Mesendoderm (in vitro differentiated cells): ENCODE measurements around the gene NEU4.
A peak's percentile ranks its signal among the peaks of the same experiment; 100 is the strongest.

ENCODE experiments used
- DNase-seq: peaks from one replicate; pipeline ENCODE4 v3.0.0; 2013
- H2AK5ac ChIP-seq: 2 replicates; pipeline ENCODE4 v1.6.1; 2013; ENCODE audit warnings: low read length, inconsistent platforms
- H2BK120ac ChIP-seq: 2 replicates; pipeline ENCODE4 v1.6.1; 2013; ENCODE audit warnings: low read depth, mild to moderate bottlenecking, low read length, moderate library complexity, mixed read lengths
- H2BK15ac ChIP-seq: replicated peaks from 2 replicates; pipeline ENCODE4 v1.6.1; 2013; ENCODE audit warnings: low read depth, mild to moderate bottlenecking, moderate library complexity
- H2BK5ac ChIP-seq: 2 replicates; pipeline ENCODE4 v1.6.1; 2013; ENCODE audit warnings: low read length, inconsistent platforms
- H3K18ac ChIP-seq: 2 replicates; pipeline ENCODE4 v1.6.1; 2013; ENCODE audit warnings: mild to moderate bottlenecking, low read length, mixed read lengths
- H3K23ac ChIP-seq: one replicate; pipeline ENCODE4 v1.6.1; 2013; ENCODE audit warnings: low read length
- H3K27ac ChIP-seq: 2 replicates; pipeline ENCODE4 v1.5.1; 2013; ENCODE audit warnings: low read depth, mild to moderate bottlenecking, inconsistent platforms, low read length, moderate library complexity
- H3K27me3 ChIP-seq: 2 replicates; pipeline ENCODE4 v1.6.1; 2013; ENCODE audit warnings: low read length, control low read depth, mild to moderate bottlenecking, inconsistent platforms; ENCODE audit not compliant: insufficient read depth, poor library complexity
- H3K36me3 ChIP-seq: 2 replicates; pipeline ENCODE4 v1.6.1; 2013; ENCODE audit warnings: low read length, inconsistent platforms; ENCODE audit not compliant: control insufficient read depth, insufficient read depth
- H3K4ac ChIP-seq: one replicate; pipeline ENCODE4 v1.6.1; 2013; ENCODE audit warnings: low read depth, mild to moderate bottlenecking, low read length, moderate library complexity
- H3K4me1 ChIP-seq: 2 replicates; pipeline ENCODE4 v1.6.1; 2013; ENCODE audit warnings: low read depth, low read length, inconsistent platforms; ENCODE audit not compliant: control insufficient read depth
- H3K4me2 ChIP-seq: 2 replicates; pipeline ENCODE4 v1.6.1; 2013; ENCODE audit warnings: low read length
- H3K4me3 ChIP-seq: 2 replicates; pipeline ENCODE4 v1.5.1; 2013; ENCODE audit warnings: mild to moderate bottlenecking, low read length
- H3K56ac ChIP-seq: one replicate; pipeline ENCODE4 v1.6.1; 2013; ENCODE audit warnings: low read length
- H3K79me1 ChIP-seq: 2 replicates; pipeline ENCODE4 v1.6.1; 2013; ENCODE audit warnings: low read length, inconsistent platforms
- H3K79me2 ChIP-seq: 2 replicates; pipeline ENCODE4 v1.6.1; 2013; ENCODE audit warnings: mild to moderate bottlenecking, low read length; ENCODE audit not compliant: control insufficient read depth, insufficient read depth
- H3K9ac ChIP-seq: 2 replicates; pipeline ENCODE4 v1.6.1; 2013; ENCODE audit warnings: low read length, inconsistent platforms
- H4K5ac ChIP-seq: one replicate; pipeline ENCODE4 v1.6.1; 2013; ENCODE audit warnings: low read length
- H4K8ac ChIP-seq: one replicate; pipeline ENCODE4 v1.6.1; 2013; ENCODE audit warnings: low read depth, mild to moderate bottlenecking, control low read depth, low read length, moderate library complexity
- WGBS: extraction: QIAGEN DNeasy Blood & Tissue Kit; methylation state at CpG from one replicate; pipeline ENCODE4 v1.1.7; 2013; ENCODE audit warnings: low lambda C conversion rate, missing lambda C conversion rate; ENCODE audit not compliant: insufficient coverage; ENCODE audit errors: extremely low coverage; 5-methylcytosine and 5-hydroxymethylcytosine counted together

NEU4 gene

GRCh38 chr2:241863536-241863954 lies 54.6 kb downstream of the NEU4 start:
- no peak overlapping the region for H3K27ac ChIP-seq
- no CpG with 5 or more reads among the region's 29 CpGs for WGBS
- H3K4ac ChIP-seq: no peak overlapping the region
- no peaks in the 10 kb centered on the region for H3K79me2 ChIP-seq
- no peaks in the 10 kb centered on the region for H3K79me1 ChIP-seq
- H3K36me3 ChIP-seq: no peaks in the 10 kb centered on the region
- peaks cover 2% of the 10 kb centered on the region for H3K4me1 ChIP-seq
- H3K4me3 ChIP-seq: no peak overlapping the region
- no peaks in the 10 kb centered on the region for H3K27me3 ChIP-seq
- no peak overlapping the region for H2BK120ac ChIP-seq
- H4K5ac ChIP-seq: no peak overlapping the region
- no peak overlapping the region for H4K8ac ChIP-seq
- no peak overlapping the region for H2BK15ac ChIP-seq
- no peak overlapping the region for H2AK5ac ChIP-seq
- H3K18ac ChIP-seq: no peak overlapping the region
- no peak overlapping the region for H3K56ac ChIP-seq
- H3K9ac ChIP-seq: no peak overlapping the region
- no peak overlapping the region for H3K4me2 ChIP-seq
- H3K23ac ChIP-seq: no peak overlapping the region
- H2BK5ac ChIP-seq: no peak overlapping the region
- no peak for DNase-seq

GRCh38 chr2:241864168-241864849 lies 55.3 kb downstream of the NEU4 start:
- no peak overlapping the region for H4K8ac ChIP-seq
- no peak overlapping the region for H3K4me2 ChIP-seq
- no peak overlapping the region for H2BK120ac ChIP-seq
- H3K18ac ChIP-seq: no peak overlapping the region
- H3K4me3 ChIP-seq: no peak overlapping the region
- H2BK15ac ChIP-seq: no peak overlapping the region
- H4K5ac ChIP-seq: no peak overlapping the region
- H3K23ac ChIP-seq: no peak overlapping the region
- no peaks in the 10 kb centered on the region for H3K79me1 ChIP-seq
- no peak overlapping the region for H3K27ac ChIP-seq
- H3K9ac ChIP-seq: no peak overlapping the region
- no peak overlapping the region for H2BK5ac ChIP-seq
- no peaks in the 10 kb centered on the region for H3K36me3 ChIP-seq
- DNase-seq: no peak
- H3K27me3 ChIP-seq: no peaks in the 10 kb centered on the region
- no peak overlapping the region for H3K56ac ChIP-seq
- no peak overlapping the region for H2AK5ac ChIP-seq
- H3K4ac ChIP-seq: no peak overlapping the region
- H3K4me1 ChIP-seq: no peaks in the 10 kb centered on the region
- H3K79me2 ChIP-seq: no peaks in the 10 kb centered on the region
- WGBS: 100% methylated on average over 2 of the region's 2 CpGs

- no peaks in the 10 kb centered on the region for H3K4me1 ChIP-seq
- no peak overlapping the region for H3K9ac ChIP-seq
- H3K4me2 ChIP-seq: no peak overlapping the region
- H3K18ac ChIP-seq: no peak overlapping the region
- H3K79me2 ChIP-seq: no peaks in the 10 kb centered on the region
- no peak overlapping the region for H2BK15ac ChIP-seq
- H2BK5ac ChIP-seq: no peak overlapping the region
- H3K23ac ChIP-seq: no peak overlapping the region
- no peak overlapping the region for H3K27ac ChIP-seq
- no peak for DNase-seq
- H4K5ac ChIP-seq: no peak overlapping the region
- no peaks in the 10 kb centered on the region for H3K27me3 ChIP-seq
- H3K56ac ChIP-seq: no peak overlapping the region
- H4K8ac ChIP-seq: no peak overlapping the region
- H3K79me1 ChIP-seq: no peaks in the 10 kb centered on the region
- H3K4ac ChIP-seq: no peak overlapping the region
- H3K4me3 ChIP-seq: no peak overlapping the region
- no peaks in the 10 kb centered on the region for H3K36me3 ChIP-seq
- H2BK120ac ChIP-seq: no peak overlapping the region
- WGBS: 100% methylated on average over 5 of the region's 5 CpGs
- no peak overlapping the region for H2AK5ac ChIP-seq
Observed at GRCh38 chr2:241864850-241865213, 55.8 kb downstream of the NEU4 start.

DNA sequence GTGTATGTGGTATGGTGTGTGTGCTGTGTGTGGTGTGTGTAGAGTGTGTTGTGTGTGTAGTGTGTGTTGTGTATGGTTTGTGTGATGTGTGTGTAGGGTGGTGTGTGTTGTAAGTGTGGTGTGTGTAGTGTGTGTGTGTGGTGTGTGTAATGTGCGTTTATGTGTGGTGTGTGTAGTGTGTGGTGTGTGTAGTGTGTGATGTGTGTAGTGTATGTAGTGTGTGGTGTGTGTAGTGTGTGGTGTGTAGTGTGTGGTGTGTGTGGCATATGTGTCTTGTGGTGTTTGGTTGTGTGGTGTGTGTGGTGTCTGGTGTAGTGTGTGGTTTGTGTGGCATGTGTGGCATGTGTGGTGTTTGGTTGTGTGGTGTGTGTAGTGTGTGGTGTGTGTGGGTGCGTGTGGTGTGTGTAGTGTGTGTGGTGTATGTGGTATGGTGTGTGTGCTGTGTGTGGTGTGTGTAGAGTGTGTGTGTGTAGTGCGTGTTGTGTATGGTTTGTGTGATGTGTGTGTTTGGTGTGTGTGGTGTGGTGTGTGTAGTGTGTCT lies 56.5 kb downstream of the NEU4 start:
- no peak overlapping the region for H2BK5ac ChIP-seq
- no peak overlapping the region for H2AK5ac ChIP-seq
- no peak overlapping the region for H4K8ac ChIP-seq
- no peaks in the 10 kb centered on the region for H3K27me3 ChIP-seq
- H3K4me3 ChIP-seq: no peak overlapping the region
- no peak overlapping the region for H4K5ac ChIP-seq
- H3K4me1 ChIP-seq: no peaks in the 10 kb centered on the region
- no peaks in the 10 kb centered on the region for H3K79me2 ChIP-seq
- no peak overlapping the region for H3K9ac ChIP-seq
- no peaks in the 10 kb centered on the region for H3K36me3 ChIP-seq
- no peak overlapping the region for H3K4ac ChIP-seq
- peak; percentile 13 for DNase-seq
- H3K27ac ChIP-seq: no peak overlapping the region
- H3K4me2 ChIP-seq: no peak overlapping the region
- H3K79me1 ChIP-seq: no peaks in the 10 kb centered on the region
- H3K56ac ChIP-seq: no peak overlapping the region
- no peak overlapping the region for H3K18ac ChIP-seq
- 100% methylated on average over 2 of the region's 3 CpGs for WGBS
- H2BK120ac ChIP-seq: no peak overlapping the region
- no peak overlapping the region for H3K23ac ChIP-seq
- no peak overlapping the region for H2BK15ac ChIP-seq

DNA sequence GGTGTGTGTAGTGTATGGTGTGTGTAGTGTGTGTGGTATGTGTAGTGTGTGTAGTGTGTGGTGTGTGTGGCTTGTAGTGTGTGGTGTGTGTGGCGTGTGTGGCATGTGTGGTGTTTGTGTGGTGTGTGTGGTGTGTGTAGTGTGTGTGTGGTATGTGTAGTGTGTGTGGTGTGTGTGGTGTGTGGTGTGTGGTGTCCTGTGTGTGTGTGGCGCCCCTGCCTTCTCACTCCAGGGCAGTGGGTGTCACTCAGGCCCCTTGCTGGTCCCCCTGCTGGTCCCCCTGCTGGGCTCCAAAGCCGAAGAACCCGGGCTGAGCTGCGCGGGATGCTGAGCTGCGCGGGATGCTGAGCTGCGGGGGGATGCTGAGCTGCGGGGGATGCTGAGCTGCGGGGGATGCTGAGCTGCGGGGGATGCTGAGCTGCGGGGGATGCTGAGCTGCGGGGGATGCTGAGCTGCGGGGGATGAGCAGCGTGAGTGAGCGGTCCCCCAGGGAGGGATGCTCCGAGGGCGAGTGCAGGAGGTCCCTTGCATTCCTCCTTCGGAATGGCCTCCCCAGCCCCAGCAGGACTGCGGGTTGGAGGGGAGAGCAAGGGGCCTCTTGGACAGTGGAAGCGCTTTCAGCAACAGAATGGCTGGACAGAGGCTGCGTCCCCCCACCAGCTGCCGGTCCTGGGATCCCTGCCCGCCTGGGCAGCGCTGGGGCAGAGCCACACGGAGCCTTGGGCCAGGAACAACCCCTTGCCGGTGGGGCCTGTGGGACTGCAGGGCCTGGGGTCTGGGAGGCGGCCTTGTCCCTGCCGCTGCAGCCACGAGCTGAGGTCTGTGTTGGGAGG lies 57.2 kb downstream of the NEU4 start:
- no peak overlapping the region for H3K4ac ChIP-seq
- no peak overlapping the region for H3K18ac ChIP-seq
- H3K4me1 ChIP-seq: no peaks in the 10 kb centered on the region
- H3K79me2 ChIP-seq: no peaks in the 10 kb centered on the region
- H4K5ac ChIP-seq: no peak overlapping the region
- no peak overlapping the region for H4K8ac ChIP-seq
- peak; percentile 67 for DNase-seq
- no peaks in the 10 kb centered on the region for H3K27me3 ChIP-seq
- H3K56ac ChIP-seq: no peak overlapping the region
- no peaks in the 10 kb centered on the region for H3K79me1 ChIP-seq
- no peak overlapping the region for H3K4me2 ChIP-seq
- no peak overlapping the region for H3K9ac ChIP-seq
- H2AK5ac ChIP-seq: no peak overlapping the region
- H2BK15ac ChIP-seq: no peak overlapping the region
- H3K27ac ChIP-seq: no peak overlapping the region
- WGBS: no CpG with 5 or more reads among the region's 31 CpGs
- H3K23ac ChIP-seq: no peak overlapping the region
- no peak overlapping the region for H2BK5ac ChIP-seq
- no peak overlapping the region for H2BK120ac ChIP-seq
- H3K4me3 ChIP-seq: no peak overlapping the region
- H3K36me3 ChIP-seq: no peaks in the 10 kb centered on the region
